ENCODE measurements around the gene SEMA7A.
A peak's percentile ranks its signal among the peaks of the same experiment; 100 is the strongest.
"Not testable (repeated sequence)": the region's sequence is repeated elsewhere in the genome, so short reads cannot be mapped to it uniquely, and the experiment has no call there.

SEMA7A gene

GRCh38 chr15:74393423-74393822, 40.3 kb downstream of the SEMA7A start:
- H3K4me1 Mint-ChIP-seq: peaks cover 100% of the 10 kb centered on the region
- H3K9me3 Mint-ChIP-seq: no peaks in the 10 kb centered on the region
- no peaks in the 10 kb centered on the region for H3K27me3 Mint-ChIP-seq
- H3K4me3 Mint-ChIP-seq: peak overlapping the region in 1 of 2 donors; percentile 33
- ATAC-seq (no peak), DNase-seq (no peak)
- peak overlapping the region; percentile 51 to 59 for H3K27ac Mint-ChIP-seq

- ATAC-seq: no peak
- Mint-ChIP-seq H3K27me3 (no peaks in the 10 kb centered on the region), H3K4me3 (peak overlapping the region; percentile 23 to 47), H3K4me1 (peaks cover 95% of the 10 kb centered on the region), H3K9me3 (no peaks in the 10 kb centered on the region), H3K27ac (peak overlapping the region; percentile 92 to 95)
- no peak for DNase-seq
These were observed 40.9 kb downstream of the SEMA7A start for GRCh38 chr15:74392902-74393301.

- Mint-ChIP-seq H3K27ac (peak overlapping the region; percentile 92 to 95), H3K4me1 (peaks cover 92% of the 10 kb centered on the region), H3K4me3 (peak overlapping the region; percentile 47 to 55), H3K9me3 (no peaks in the 10 kb centered on the region), H3K27me3 (no peaks in the 10 kb centered on the region)
- DNase-seq (no peak), ATAC-seq (no peak)
These were observed 41.3 kb downstream of the SEMA7A start for GRCh38 chr15:74392451-74392830.

GRCh38 chr15:74391582-74392450, 41.9 kb downstream of the SEMA7A start:
- no peaks in the 10 kb centered on the region for H3K9me3 Mint-ChIP-seq
- peak overlapping the region; percentile 54 to 61 for H3K4me3 Mint-ChIP-seq
- peak overlapping the region; percentile 92 to 95 for H3K27ac Mint-ChIP-seq

GRCh38 chr15:74390647-74391288, 43.0 kb downstream of the SEMA7A start:
- H3K27ac Mint-ChIP-seq: peak overlapping the region; percentile 14 to 95
- peak overlapping the region; percentile 51 to 53 for H3K4me3 Mint-ChIP-seq
- peaks cover 91% of the 10 kb centered on the region for H3K4me1 Mint-ChIP-seq
- DNase-seq (no peak), ATAC-seq (no peak)
- no peaks in the 10 kb centered on the region for H3K27me3 Mint-ChIP-seq
- H3K9me3 Mint-ChIP-seq: no peaks in the 10 kb centered on the region

More at GRCh38 chr15:74391582-74392450, 41.9 kb downstream of the SEMA7A start:
- H3K27me3 Mint-ChIP-seq: no peaks in the 10 kb centered on the region
- peaks cover 92% of the 10 kb centered on the region for H3K4me1 Mint-ChIP-seq
- no peak for DNase-seq
- ATAC-seq: no peak

GRCh38 chr15:74390049-74390646, 43.6 kb downstream of the SEMA7A start:
- H3K4me3 Mint-ChIP-seq: peak overlapping the region; percentile 51 to 53
- not testable (repeated sequence) for H3K9me3 Mint-ChIP-seq, DNase-seq, H3K27me3 Mint-ChIP-seq, ATAC-seq
- peaks cover 91% of the 10 kb centered on the region for H3K4me1 Mint-ChIP-seq
- H3K27ac Mint-ChIP-seq: peak overlapping the region; percentile 37 to 95

- ATAC-seq (no peak), DNase-seq (no peak)
- H3K27ac Mint-ChIP-seq: no peak overlapping the region
- no peaks in the 10 kb centered on the region for H3K27me3 Mint-ChIP-seq
- H3K9me3 Mint-ChIP-seq: no peaks in the 10 kb centered on the region
- no peak overlapping the region for H3K4me3 Mint-ChIP-seq
- peaks cover 91% of the 10 kb centered on the region for H3K4me1 Mint-ChIP-seq
These were observed 44.3 kb downstream of the SEMA7A start for GRCh38 chr15:74389241-74390048.

- DNase-seq (no peak), ATAC-seq (no peak)
- no peak overlapping the region for H3K27ac Mint-ChIP-seq
- H3K9me3 Mint-ChIP-seq: no peaks in the 10 kb centered on the region
- peaks cover 91% of the 10 kb centered on the region for H3K4me1 Mint-ChIP-seq
- no peak overlapping the region for H3K4me3 Mint-ChIP-seq
- no peaks in the 10 kb centered on the region for H3K27me3 Mint-ChIP-seq
These were observed 45.3 kb downstream of the SEMA7A start for GRCh38 chr15:74388363-74388951.

GRCh38 chr15:74387621-74388362, 46.0 kb downstream of the SEMA7A start:
- no peaks in the 10 kb centered on the region for H3K27me3 Mint-ChIP-seq
- H3K4me1 Mint-ChIP-seq: peaks cover 91% of the 10 kb centered on the region
- H3K27ac Mint-ChIP-seq: peak overlapping the region; percentile 15 to 73
- H3K9me3 Mint-ChIP-seq: no peaks in the 10 kb centered on the region
- no peak overlapping the region for H3K4me3 Mint-ChIP-seq
- no peak for ATAC-seq
- DNase-seq: no peak

- H3K4me3 Mint-ChIP-seq: no peak overlapping the region
- ATAC-seq (no peak), DNase-seq (no peak)
- peaks cover 91% of the 10 kb centered on the region for H3K4me1 Mint-ChIP-seq
- H3K27me3 Mint-ChIP-seq: no peaks in the 10 kb centered on the region
- H3K27ac Mint-ChIP-seq: peak overlapping the region; percentile 4 to 73
- H3K9me3 Mint-ChIP-seq: no peaks in the 10 kb centered on the region
These were observed 46.6 kb downstream of the SEMA7A start for GRCh38 chr15:74387141-74387541.

GRCh38 chr15:74386496-74387140, 47.1 kb downstream of the SEMA7A start:
- Mint-ChIP-seq H3K4me3 (no peak overlapping the region), H3K9me3 (no peaks in the 10 kb centered on the region), H3K4me1 (peaks cover 91% of the 10 kb centered on the region), H3K27me3 (no peaks in the 10 kb centered on the region), H3K27ac (peak overlapping the region in 1 of 2 donors; percentile 13)
- DNase-seq: no peak
- ATAC-seq: no peak

- Mint-ChIP-seq H3K9me3 (no peaks in the 10 kb centered on the region), H3K27me3 (no peaks in the 10 kb centered on the region), H3K27ac (peak overlapping the region in 1 of 2 donors; percentile 13), H3K4me3 (peak overlapping the region in 1 of 2 donors; percentile 13), H3K4me1 (peaks cover 91% of the 10 kb centered on the region)
- DNase-seq: no peak
- ATAC-seq: no peak
These were observed 48.0 kb downstream of the SEMA7A start for GRCh38 chr15:74385733-74386132.

- Mint-ChIP-seq H3K9me3 (no peaks in the 10 kb centered on the region), H3K4me3 (peak overlapping the region; percentile 43 to 69), H3K4me1 (peaks cover 91% of the 10 kb centered on the region), H3K27ac (peak overlapping the region; percentile 49 to 97), H3K27me3 (no peaks in the 10 kb centered on the region)
- ATAC-seq (peak; percentile 81), DNase-seq (peak; percentile 57 to 80)
These were observed 48.7 kb downstream of the SEMA7A start for GRCh38 chr15:74384881-74385643.
